WERI-Rb-1 (cell line): ENCODE data around the gene MAPT.
"Not testable (repeated sequence)": the region's sequence is repeated elsewhere in the genome, so short reads cannot be mapped to it uniquely, and the experiment has no call there.

Experiments used
- DNase-seq: peaks from one replicate; pipeline ENCODE4 v3.0.0-alpha.2; 2020
- H3K27ac ChIP-seq: fragments of 250-450 bp; sonication (Bioruptor Pico); 2 replicates; pipeline ENCODE4 v1.5.1; 2020; ENCODE audit warnings: mild to moderate bottlenecking, moderate library complexity
- H3K27me3 ChIP-seq: fragments of 250-450 bp; sonication (Bioruptor Pico); 2 replicates; pipeline ENCODE4 v1.5.1; 2021; ENCODE audit warnings: mild to moderate bottlenecking, low read depth, moderate library complexity; ENCODE audit not compliant: insufficient read depth, severe bottlenecking
- H3K36me3 ChIP-seq: fragments of 250-450 bp; sonication (Bioruptor Pico); 2 replicates; pipeline ENCODE4 v1.5.1; 2020; ENCODE audit warnings: mild to moderate bottlenecking, moderate library complexity
- H3K4me3 ChIP-seq: 2 replicates; pipeline ENCODE4 v1.5.1; 2011; ENCODE audit warnings: low read depth, mild to moderate bottlenecking, control low read depth, low read length
- H3K9me3 ChIP-seq: fragments of 250-450 bp; sonication (Bioruptor Pico); 2 replicates; pipeline ENCODE4 v1.5.1; 2021; ENCODE audit warnings: mild to moderate bottlenecking, moderate library complexity; ENCODE audit not compliant: severe bottlenecking
- CTCF ChIP-seq: IDR thresholded peaks from 2 replicates; pipeline ENCODE4 v1.5.1; 2011; ENCODE audit warnings: low read depth, mild to moderate bottlenecking, control low read depth, inconsistent platforms, low read length

MAPT gene

DNA sequence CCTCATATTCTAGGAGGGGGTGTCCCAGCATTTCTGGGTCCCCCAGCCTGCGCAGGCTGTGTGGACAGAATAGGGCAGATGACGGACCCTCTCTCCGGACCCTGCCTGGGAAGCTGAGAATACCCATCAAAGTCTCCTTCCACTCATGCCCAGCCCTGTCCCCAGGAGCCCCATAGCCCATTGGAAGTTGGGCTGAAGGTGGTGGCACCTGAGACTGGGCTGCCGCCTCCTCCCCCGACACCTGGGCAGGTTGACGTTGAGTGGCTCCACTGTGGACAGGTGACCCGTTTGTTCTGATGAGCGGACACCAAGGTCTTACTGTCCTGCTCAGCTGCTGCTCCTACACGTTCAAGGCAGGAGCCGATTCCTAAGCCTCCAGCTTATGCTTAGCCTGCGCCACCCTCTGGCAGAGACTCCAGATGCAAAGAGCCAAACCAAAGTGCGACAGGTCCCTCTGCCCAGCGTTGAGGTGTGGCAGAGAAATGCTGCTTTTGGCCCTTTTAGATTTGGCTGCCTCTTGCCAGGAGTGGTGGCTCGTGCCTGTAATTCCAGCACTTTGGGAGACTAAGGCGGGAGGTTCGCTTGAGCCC is 116.3 kb downstream of the MAPT start:
- H3K4me3 ChIP-seq, result no peak overlapping the region
- no peaks in the 10 kb centered on the region for H3K36me3 ChIP-seq
- no peaks in the 10 kb centered on the region for H3K27me3 ChIP-seq
- H3K27ac ChIP-seq, result no peak overlapping the region
- H3K9me3 ChIP-seq, result no peaks in the 10 kb centered on the region
- DNase-seq, result peak; percentile 75
- peak; percentile 86 for TF ChIP-seq CTCF

GRCh38 chr17:46011711-46012505 is 117.6 kb downstream of the MAPT start:
- no peaks in the 10 kb centered on the region for H3K27me3 ChIP-seq
- H3K9me3 ChIP-seq, result no peaks in the 10 kb centered on the region
- no peak overlapping the region for H3K4me3 ChIP-seq
- TF ChIP-seq CTCF, result no peak
- no peaks in the 10 kb centered on the region for H3K36me3 ChIP-seq
- no peak for DNase-seq
- H3K27ac ChIP-seq, result no peak overlapping the region

- Histone ChIP-seq H3K27ac (no peak overlapping the region), H3K27me3 (no peaks in the 10 kb centered on the region), H3K4me3 (no peak overlapping the region), H3K36me3 (no peaks in the 10 kb centered on the region), H3K9me3 (no peaks in the 10 kb centered on the region)
- TF ChIP-seq CTCF, result no peak
- no peak for DNase-seq
These were observed 118.2 kb downstream of the MAPT start for GRCh38 chr17:46012506-46013079.

- no peak for DNase-seq
- H3K27ac ChIP-seq, result no peak overlapping the region
- H3K36me3 ChIP-seq, result no peaks in the 10 kb centered on the region
- H3K9me3 ChIP-seq, result no peaks in the 10 kb centered on the region
- H3K27me3 ChIP-seq, result no peaks in the 10 kb centered on the region
- no peak overlapping the region for H3K4me3 ChIP-seq
- no peak for TF ChIP-seq CTCF
These were observed 118.8 kb downstream of the MAPT start for GRCh38 chr17:46013127-46013501.

DNA sequence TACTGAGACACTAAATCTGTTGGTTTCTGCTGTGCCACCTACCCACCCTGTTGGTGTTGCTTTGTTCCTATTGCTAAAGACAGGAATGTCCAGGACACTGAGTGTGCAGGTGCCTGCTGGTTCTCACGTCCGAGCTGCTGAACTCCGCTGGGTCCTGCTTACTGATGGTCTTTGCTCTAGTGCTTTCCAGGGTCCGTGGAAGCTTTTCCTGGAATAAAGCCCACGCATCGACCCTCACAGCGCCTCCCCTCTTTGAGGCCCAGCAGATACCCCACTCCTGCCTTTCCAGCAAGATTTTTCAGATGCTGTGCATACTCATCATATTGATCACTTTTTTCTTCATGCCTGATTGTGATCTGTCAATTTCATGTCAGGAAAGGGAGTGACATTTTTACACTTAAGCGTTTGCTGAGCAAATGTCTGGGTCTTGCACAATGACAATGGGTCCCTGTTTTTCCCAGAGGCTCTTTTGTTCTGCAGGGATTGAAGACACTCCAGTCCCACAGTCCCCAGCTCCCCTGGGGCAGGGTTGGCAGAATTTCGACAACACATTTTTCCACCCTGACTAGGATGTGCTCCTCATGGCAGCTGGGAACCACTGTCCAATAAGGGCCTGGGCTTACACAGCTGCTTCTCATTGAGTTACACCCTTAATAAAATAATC is 119.3 kb downstream of the MAPT start:
- Histone ChIP-seq H3K27ac (no peak overlapping the region), H3K36me3 (no peaks in the 10 kb centered on the region), H3K4me3 (no peak overlapping the region), H3K27me3 (no peaks in the 10 kb centered on the region), H3K9me3 (no peaks in the 10 kb centered on the region)
- DNase-seq, result no peak
- no peak for TF ChIP-seq CTCF

GRCh38 chr17:46019408-46019925 is 125.1 kb downstream of the MAPT start:
- not testable (repeated sequence) for H3K36me3 ChIP-seq, H3K9me3 ChIP-seq, H3K27ac ChIP-seq, DNase-seq, H3K27me3 ChIP-seq, H3K4me3 ChIP-seq
